Kidney capillary endothelial cell (primary cell): ENCODE measurements around the gene FXYD5.

Experiments
- DNase-seq: peaks from one replicate; pipeline ENCODE4 v3.0.0-alpha.2; 2018; ENCODE audit warnings: low spot score

Gene FXYD5

GRCh38 chr19:35157431-35157830, 2.9 kb downstream of the FXYD5 start:
- DNase-seq, result no peak

- DNase-seq, result no peak
These were observed 5.1 kb downstream of the FXYD5 start for GRCh38 chr19:35159606-35160005.

- no peak for DNase-seq
These were observed 6.3 kb downstream of the FXYD5 start for GRCh38 chr19:35160629-35161433.

GRCh38 chr19:35161434-35161743, 6.9 kb downstream of the FXYD5 start:
- DNase-seq, result no peak

GRCh38 chr19:35162471-35163326, 8.2 kb downstream of the FXYD5 start:
- DNase-seq, result no peak

- no peak for DNase-seq
These were observed 9.9 kb downstream of the FXYD5 start for GRCh38 chr19:35164418-35164817.

GRCh38 chr19:35165200-35166058, 10.9 kb downstream of the FXYD5 start:
- DNase-seq, result no peak

- no peak for DNase-seq
These were observed 11.8 kb downstream of the FXYD5 start for GRCh38 chr19:35166100-35167063.

GRCh38 chr19:35167251-35168119, 12.9 kb downstream of the FXYD5 start:
- DNase-seq, result no peak

GRCh38 chr19:35168196-35168595, 13.7 kb downstream of the FXYD5 start:
- DNase-seq, result no peak

GRCh38 chr19:35169221-35169995, 14.9 kb downstream of the FXYD5 start:
- DNase-seq, result no peak

- no peak for DNase-seq
These were observed 16.0 kb downstream of the FXYD5 start for GRCh38 chr19:35170359-35171061.

GRCh38 chr19:35171730-35172129, 17.2 kb downstream of the FXYD5 start:
- DNase-seq, result no peak

- DNase-seq, result no peak
These were observed 19.7 kb downstream of the FXYD5 start for GRCh38 chr19:35174226-35174625.

GRCh38 chr19:35176181-35176570, 21.6 kb downstream of the FXYD5 start:
- no peak for DNase-seq

GRCh38 chr19:35177377-35178274, 23.1 kb downstream of the FXYD5 start:
- DNase-seq, result no peak

- no peak for DNase-seq
These were observed 24.2 kb downstream of the FXYD5 start for GRCh38 chr19:35178701-35179100.

GRCh38 chr19:35179830-35180229, 25.3 kb downstream of the FXYD5 start:
- no peak for DNase-seq
